BJ (cell line): ENCODE data around the gene SCRN2. TPM values are rescaled to one million over a fixed set of nuclear protein-coding genes. Genes with fewer than 3 reads are reported as not detected.

ENCODE experiments used
- CTCF ChIA-PET: fragments of 350-600 bp; formaldehyde crosslinking; extraction: SDS; loops from one replicate; lab custom pipeline; 2021; ENCODE audit warnings: antibody characterized with exemption, inconsistent platforms; lab: Yijun Ruan, JAX
- POLR2A ChIA-PET: fragments of 300-600 bp; sonication (Branson Sonifier 250); formaldehyde crosslinking; extraction: SDS; loops from one replicate; lab custom pipeline; 2021; ENCODE audit warnings: antibody characterized with exemption; lab: Charles Lee
- DNase-seq: peaks from one replicate; pipeline ENCODE4 v3.0.0-alpha.2; 2011; ENCODE audit warnings: low read depth
- H3K27me3 ChIP-seq: 2 replicates; pipeline ENCODE4 v1.6.0; 2011; ENCODE audit warnings: low read length; ENCODE audit not compliant: control insufficient read depth, insufficient read depth
- H3K36me3 ChIP-seq: 2 replicates; pipeline ENCODE4 v1.5.1; 2011; ENCODE audit warnings: low read length; ENCODE audit not compliant: control insufficient read depth, insufficient read depth
- H3K4me3 ChIP-seq: 2 replicates; pipeline ENCODE4 v1.5.1; 2011; ENCODE audit warnings: low read depth, mild to moderate bottlenecking, control low read depth, low read length
- CTCF ChIP-seq: IDR thresholded peaks from 2 replicates; pipeline ENCODE4 v1.5.1; 2011; ENCODE audit warnings: low read depth, mild to moderate bottlenecking, control low read depth, inconsistent platforms, low read length, moderate library complexity; ENCODE audit not compliant: insufficient read depth
- polyA plus RNA-seq: library from polyadenylated mRNA; depleted of rRNA; stranded (reverse); fragments of >200 nt; gene quantifications from 2 replicates; pipeline ENCODE4 v1.2.3, GENCODE V29; 2011

Gene SCRN2
- polyA plus RNA-seq, 1 experiment: 41.1 TPM

- DNase-seq: no peak
- no peak overlapping the region for H3K4me3 ChIP-seq
- ChIA-PET CTCF (interaction anchor here (1.0 to 17.5 kb wide), 6 partner anchors 10 to 66 kb away, joined by 3 to 875 read pairs (median 5); partner anchors contain the start of genes SCRN2 and SP6), POLR2A (no interaction called here)
- no peaks in the 10 kb centered on the region for H3K27me3 ChIP-seq
- TF ChIP-seq CTCF: no peak
- no peaks in the 10 kb centered on the region for H3K36me3 ChIP-seq
Measured at GRCh38 chr17:47884427-47884740, 43.3 kb upstream of the SCRN2 start.

- Histone ChIP-seq H3K4me3 (no peak overlapping the region), H3K27me3 (no peaks in the 10 kb centered on the region), H3K36me3 (no peaks in the 10 kb centered on the region)
- TF ChIP-seq CTCF: no peak
- POLR2A ChIA-PET: no interaction called here
- CTCF ChIA-PET: interaction anchor here (1.0 to 17.5 kb wide), 6 partner anchors 9 to 66 kb away, joined by 3 to 875 read pairs (median 5); partner anchors contain the start of genes SCRN2 and SP6
- DNase-seq: no peak
Measured at GRCh38 chr17:47883589-47884426, 42.7 kb upstream of the SCRN2 start.

GRCh38 chr17:47882695-47883588, 41.9 kb upstream of the SCRN2 start:
- no peaks in the 10 kb centered on the region for H3K27me3 ChIP-seq
- H3K4me3 ChIP-seq: no peak overlapping the region
- H3K36me3 ChIP-seq: no peaks in the 10 kb centered on the region
- ChIA-PET CTCF (interaction anchor here (1.0 to 17.5 kb wide), 6 partner anchors 10 to 66 kb away, joined by 3 to 875 read pairs (median 4); partner anchors contain the start of genes SCRN2 and SP6), POLR2A (no interaction called here)
- DNase-seq: no peak
- no peak for TF ChIP-seq CTCF

- ChIA-PET POLR2A (no interaction called here), CTCF (interaction anchor here (1.0 to 17.5 kb wide), 6 partner anchors 8 to 67 kb away, joined by 3 to 875 read pairs (median 4); partner anchors contain the start of genes SCRN2 and SP6)
- Histone ChIP-seq H3K27me3 (no peaks in the 10 kb centered on the region), H3K4me3 (no peak overlapping the region), H3K36me3 (no peaks in the 10 kb centered on the region)
- peak; percentile 30 for DNase-seq
- TF ChIP-seq CTCF: no peak
Measured at GRCh38 chr17:47882247-47882646, 41.2 kb upstream of the SCRN2 start.
